GM12873 (cell line): Measurements from ENCODE around the gene FAM9C.

Experiments
- TF ChIP-seq, protein P1 (sequence below): IDR thresholded peaks from 2 replicates; pipeline ENCODE4 v1.5.1; 2012; ENCODE audit warnings: low read depth, mild to moderate bottlenecking, moderate library complexity, low read length, control low read depth; ENCODE audit not compliant: insufficient read depth; ENCODE audit errors: missing control alignments

Gene FAM9C

DNA sequence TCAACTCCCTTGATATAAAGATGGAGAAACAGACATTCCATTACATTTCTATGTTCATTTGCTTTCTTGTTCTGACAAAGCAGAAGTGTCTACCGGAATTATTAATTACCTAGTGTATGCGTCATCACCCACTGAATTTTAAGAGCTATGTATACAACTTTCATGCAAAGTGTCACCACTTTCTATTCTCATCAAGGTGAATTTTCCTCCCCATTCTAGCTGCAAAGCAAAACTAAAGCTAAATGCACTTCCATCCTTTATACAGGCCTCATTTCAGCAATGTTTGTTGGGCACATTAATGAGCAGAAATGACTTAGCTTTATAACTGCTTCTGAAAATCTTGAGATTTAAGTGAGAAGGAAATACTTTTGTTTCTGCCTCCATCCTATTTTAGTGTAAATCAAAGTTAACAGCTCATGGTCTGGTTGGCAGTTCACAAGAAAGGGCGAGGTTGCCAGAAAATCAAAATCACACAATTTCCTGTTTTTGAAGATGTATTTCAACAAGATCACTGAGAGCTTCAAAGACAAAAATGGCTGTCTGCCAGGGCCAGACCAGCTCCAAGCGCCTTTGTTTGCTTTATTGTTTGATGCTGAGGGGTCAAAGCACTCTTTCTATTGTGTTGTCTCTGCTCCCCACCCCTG is 7.2 kb upstream of the FAM9C start:
- TF ChIP-seq, protein P1, sequence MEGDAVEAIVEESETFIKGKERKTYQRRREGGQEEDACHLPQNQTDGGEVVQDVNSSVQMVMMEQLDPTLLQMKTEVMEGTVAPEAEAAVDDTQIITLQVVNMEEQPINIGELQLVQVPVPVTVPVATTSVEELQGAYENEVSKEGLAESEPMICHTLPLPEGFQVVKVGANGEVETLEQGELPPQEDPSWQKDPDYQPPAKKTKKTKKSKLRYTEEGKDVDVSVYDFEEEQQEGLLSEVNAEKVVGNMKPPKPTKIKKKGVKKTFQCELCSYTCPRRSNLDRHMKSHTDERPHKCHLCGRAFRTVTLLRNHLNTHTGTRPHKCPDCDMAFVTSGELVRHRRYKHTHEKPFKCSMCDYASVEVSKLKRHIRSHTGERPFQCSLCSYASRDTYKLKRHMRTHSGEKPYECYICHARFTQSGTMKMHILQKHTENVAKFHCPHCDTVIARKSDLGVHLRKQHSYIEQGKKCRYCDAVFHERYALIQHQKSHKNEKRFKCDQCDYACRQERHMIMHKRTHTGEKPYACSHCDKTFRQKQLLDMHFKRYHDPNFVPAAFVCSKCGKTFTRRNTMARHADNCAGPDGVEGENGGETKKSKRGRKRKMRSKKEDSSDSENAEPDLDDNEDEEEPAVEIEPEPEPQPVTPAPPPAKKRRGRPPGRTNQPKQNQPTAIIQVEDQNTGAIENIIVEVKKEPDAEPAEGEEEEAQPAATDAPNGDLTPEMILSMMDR = no peak

DNA sequence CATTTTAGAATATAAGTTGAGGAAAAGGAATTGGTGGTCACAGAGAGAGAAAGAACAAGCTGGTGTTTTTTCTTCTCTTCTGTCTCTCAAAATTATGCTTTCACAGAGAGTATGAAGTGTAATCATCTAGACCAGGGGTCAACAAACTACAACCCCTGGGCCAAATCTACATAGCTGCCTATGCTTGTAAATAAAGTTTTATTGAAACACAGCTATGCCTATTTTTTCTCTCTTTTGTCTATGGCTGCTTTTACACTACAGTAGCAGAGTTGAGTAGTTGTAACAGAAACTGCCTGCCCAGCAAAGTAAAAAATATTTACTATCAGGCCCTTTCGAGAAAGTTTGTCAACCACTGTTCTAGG is 6.7 kb upstream of the FAM9C start:
- TF ChIP-seq, protein P1 = no peak

DNA sequence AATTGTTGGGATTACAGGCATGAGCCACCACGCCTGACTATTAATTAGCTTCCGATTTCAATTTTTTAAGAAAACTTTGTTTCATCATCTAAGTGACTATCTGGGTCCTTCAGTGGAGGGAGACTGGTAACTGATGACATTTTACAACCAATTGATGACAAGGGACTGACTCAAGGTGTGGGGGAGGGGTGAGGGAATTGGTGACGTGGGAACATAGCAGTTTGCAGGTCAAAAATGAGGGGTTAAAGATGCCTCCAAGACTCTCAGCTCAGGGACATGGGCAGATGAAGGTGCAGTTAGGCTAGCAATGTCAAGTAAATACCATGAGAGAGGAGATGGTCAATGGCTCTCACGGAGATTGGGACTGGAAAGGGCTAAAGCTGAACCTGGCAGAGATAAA is 5.7 kb upstream of the FAM9C start:
- TF ChIP-seq, protein P1 = no peak

DNA sequence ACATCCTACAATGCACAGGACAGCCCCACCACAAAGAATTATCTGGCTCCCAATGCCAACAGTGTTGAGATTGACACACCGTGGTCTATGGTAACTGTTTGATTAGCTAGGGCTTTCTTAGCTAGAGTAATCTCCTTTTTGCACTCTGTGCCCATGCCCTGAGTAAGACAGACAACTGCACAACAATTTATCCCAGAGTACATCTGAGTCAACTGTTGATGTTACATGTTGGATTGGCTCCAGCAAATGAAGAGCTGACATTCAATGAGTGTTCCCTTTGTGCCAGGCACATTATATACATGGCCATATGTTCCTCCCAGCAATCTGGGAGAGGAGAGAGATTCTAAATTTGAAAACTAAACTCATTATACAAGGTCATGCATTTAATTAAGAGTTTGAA is 3.9 kb upstream of the FAM9C start:
- TF ChIP-seq, protein P1 = no peak

DNA sequence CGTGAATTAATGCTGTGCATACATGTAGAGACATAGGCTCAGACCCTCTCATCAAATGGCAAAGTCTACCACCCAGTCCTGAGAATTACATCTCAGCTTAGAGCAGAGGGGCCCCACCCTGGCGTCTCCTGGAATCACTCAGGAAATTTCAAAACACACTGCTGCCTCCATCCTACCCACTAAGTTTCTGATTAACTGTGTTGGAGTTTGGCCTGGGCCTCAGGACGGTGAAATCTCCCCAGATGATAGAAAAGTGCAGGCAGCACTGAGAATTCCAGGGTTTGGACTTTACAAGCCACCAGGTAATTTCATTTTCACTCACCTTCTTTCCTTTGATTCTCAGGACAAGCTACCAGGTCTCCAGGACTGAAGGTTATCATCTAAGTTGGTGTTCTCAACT is 3.3 kb upstream of the FAM9C start:
- TF ChIP-seq, protein P1 = no peak

DNA sequence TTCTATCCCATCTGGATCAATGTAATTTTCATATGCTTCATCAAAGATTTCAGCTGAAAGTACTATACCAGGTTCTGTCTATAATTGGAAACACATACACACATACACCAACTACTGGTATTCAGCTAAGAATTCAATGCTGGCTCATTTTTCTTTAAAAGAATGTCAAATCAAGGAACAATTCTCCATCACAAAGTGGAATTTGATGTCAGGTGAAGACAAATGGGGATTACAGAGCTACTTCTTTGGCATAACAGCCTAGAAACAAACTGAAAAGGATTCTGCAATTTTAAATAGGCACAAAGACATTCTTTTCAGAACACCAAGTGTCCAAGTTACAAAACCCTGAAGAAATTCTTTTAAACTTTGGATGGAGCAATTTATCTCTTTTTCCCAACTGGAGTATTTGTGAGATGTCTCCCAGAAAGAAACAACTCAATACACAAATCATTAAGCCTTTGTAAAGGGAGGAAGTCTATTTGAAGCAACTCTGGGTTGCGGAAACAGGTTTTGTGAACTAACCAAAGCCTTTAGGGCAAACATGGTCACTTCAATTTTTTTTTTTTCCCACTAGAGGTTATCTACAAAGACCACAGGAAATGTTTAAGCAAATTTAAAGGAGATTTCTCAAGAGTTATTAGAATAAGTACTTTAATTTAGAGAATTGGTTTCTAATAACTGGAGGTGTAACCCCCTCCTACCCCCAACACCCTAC is 1.9 kb upstream of the FAM9C start:
- TF ChIP-seq, protein P1 = no peak

DNA sequence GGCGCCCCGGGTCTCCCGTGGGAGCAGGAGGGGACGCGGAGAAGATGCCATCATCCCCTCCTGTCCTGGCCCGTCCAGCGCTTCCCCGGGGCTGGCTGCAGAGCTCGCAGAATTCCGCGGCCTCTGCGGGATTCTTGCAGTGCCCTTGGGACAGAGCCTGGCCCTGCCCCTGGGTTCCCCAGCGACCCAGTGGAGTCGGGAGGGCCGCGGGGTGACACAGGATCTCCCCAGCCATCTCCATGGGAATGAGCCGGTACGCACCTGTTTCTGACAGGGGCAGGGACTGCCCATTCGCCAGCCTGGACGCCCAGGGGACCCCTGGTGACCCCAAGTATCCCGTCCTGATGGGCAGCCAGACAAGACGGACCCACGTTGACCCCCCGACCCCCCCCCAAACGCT is 482 bp downstream of the FAM9C start:
- TF ChIP-seq, protein P1 = no peak
